Hepatocyte (in vitro differentiated cells): ENCODE measurements around the gene MIOX. TPM values are rescaled to one million over a fixed set of nuclear protein-coding genes. Genes with fewer than 3 reads are reported as not detected.

Experiments
- DNase-seq: peaks from one replicate; pipeline ENCODE4 v3.0.0-alpha.2; 2016; ENCODE audit warnings: low spot score
- H2AFZ ChIP-seq: fragments of 200-600 bp; sonication (generic); 2 replicates; pipeline ENCODE4 v1.6.0; 2016; ENCODE audit warnings: antibody characterized with exemption, mild to moderate bottlenecking
- H3K27ac ChIP-seq: fragments of 200-600 bp; sonication (generic); 2 replicates; pipeline ENCODE4 v1.5.1; 2016; ENCODE audit warnings: mild to moderate bottlenecking
- H3K27me3 ChIP-seq: fragments of 200-600 bp; sonication (generic); 2 replicates; pipeline ENCODE4 v1.6.1; 2016
- H3K36me3 ChIP-seq: fragments of 200-600 bp; sonication (generic); replicated peaks from 2 replicates; pipeline ENCODE4 v1.5.1; 2016; ENCODE audit warnings: low read depth; ENCODE audit not compliant: insufficient read depth
- H3K4me1 ChIP-seq: fragments of 200-600 bp; sonication (generic); 2 replicates; pipeline ENCODE4 v1.5.1; 2016; ENCODE audit warnings: mild to moderate bottlenecking, moderate library complexity; ENCODE audit not compliant: insufficient read depth
- H3K4me2 ChIP-seq: fragments of 200-600 bp; sonication (generic); 2 replicates; pipeline ENCODE4 v1.6.0; 2016
- H3K4me3 ChIP-seq: fragments of 200-600 bp; sonication (generic); 2 replicates; pipeline ENCODE4 v1.5.1; 2016; ENCODE audit warnings: mild to moderate bottlenecking
- H3K79me2 ChIP-seq: fragments of 200-600 bp; sonication (generic); 2 replicates; pipeline ENCODE4 v1.6.0; 2017; ENCODE audit warnings: mild to moderate bottlenecking
- H3K9me2 ChIP-seq: fragments of 200-600 bp; sonication (generic); replicated peaks from 2 replicates; pipeline ENCODE4 v1.6.0; 2017; ENCODE audit warnings: mild to moderate bottlenecking; ENCODE audit not compliant: insufficient read depth
- H3K9me3 ChIP-seq: fragments of 200-600 bp; sonication (generic); 2 replicates; pipeline ENCODE4 v1.5.1; 2016; ENCODE audit warnings: low read depth, mild to moderate bottlenecking
- H4K20me1 ChIP-seq: fragments of 200-600 bp; sonication (generic); 2 replicates; pipeline ENCODE4 v1.6.0; 2016; ENCODE audit warnings: mild to moderate bottlenecking; ENCODE audit not compliant: insufficient read depth, poor library complexity, severe bottlenecking
- EZH2 ChIP-seq: fragments of 200-600 bp; sonication (generic); IDR thresholded peaks from 2 replicates; pipeline ENCODE4 v1.6.1; 2016; ENCODE audit warnings: antibody characterized with exemption, mild to moderate bottlenecking, borderline replicate concordance
- EZH2phosphoT487 ChIP-seq: fragments of 200-600 bp; sonication (generic); IDR thresholded peaks from one replicate; pipeline ENCODE4 v1.6.1; 2018; ENCODE audit warnings: antibody characterized with exemption, mild to moderate bottlenecking, low read depth, moderate library complexity; ENCODE audit not compliant: unreplicated experiment, severe bottlenecking
- WGBS: methylation state at CpG from one replicate; pipeline ENCODE4 v1.1.6; 2016; ENCODE audit warnings: low lambda C conversion rate; ENCODE audit errors: missing lambda C conversion rate; 5-methylcytosine and 5-hydroxymethylcytosine counted together
- polyA plus RNA-seq: library from polyadenylated mRNA; unstranded; fragments of >200 nt; fragmentation: Nextera tagmentation; extraction: Ambion mirVana; gene quantifications from 2 replicates; pipeline ENCODE4 v1.2.1, GENCODE V29; 2016
- total RNA-seq: library from RNA; depleted of rRNA; stranded (reverse); fragments of >200 nt; gene quantifications from 2 replicates; pipeline ENCODE4 v1.2.3, GENCODE V29; 2014
- TF ChIP-seq, protein P1 (sequence below): fragments of 200-600 bp; sonication (generic); IDR thresholded peaks from 2 replicates; pipeline ENCODE4 v1.5.1; 2016; ENCODE audit warnings: antibody characterized with exemption, mild to moderate bottlenecking; ENCODE audit not compliant: poor library complexity

The MIOX gene
- total and polyA plus RNA-seq, 2 experiments from 2014 or later, result not detected

DNA sequence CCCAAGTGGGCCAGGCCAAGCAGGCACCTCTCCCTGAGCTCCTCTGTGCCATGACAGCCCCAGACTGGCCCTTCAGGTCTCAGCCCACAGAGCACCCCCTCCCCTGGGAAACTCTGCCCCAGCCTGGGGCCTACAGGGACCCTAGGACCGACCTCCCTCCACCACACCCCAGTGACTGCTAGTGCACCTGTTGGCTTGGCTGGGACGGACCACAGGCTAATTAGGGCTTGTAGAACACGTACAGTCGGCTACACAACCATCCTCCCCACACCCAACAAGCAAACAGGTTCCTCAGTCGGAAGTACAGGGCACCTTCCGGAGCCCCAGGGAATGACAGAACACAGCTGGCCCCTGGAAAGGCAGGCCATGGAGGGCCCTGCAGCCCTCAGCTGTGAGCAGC, 16.2 kb upstream of the MIOX start:
- no peaks in the 10 kb centered on the region for H3K36me3 ChIP-seq
- DNase-seq, result no peak
- H3K4me2 ChIP-seq, result peak overlapping the region; percentile 46
- no peaks in the 10 kb centered on the region for H3K27me3 ChIP-seq
- no peaks in the 10 kb centered on the region for H3K9me3 ChIP-seq
- H3K4me1 ChIP-seq, result peaks cover 42% of the 10 kb centered on the region
- peaks cover 65% of the 10 kb centered on the region for H4K20me1 ChIP-seq
- H3K4me3 ChIP-seq, result no peak overlapping the region
- TF ChIP-seq EZH2phosphoT487 (no peak), EZH2 (no peak)
- TF ChIP-seq, protein P1, sequence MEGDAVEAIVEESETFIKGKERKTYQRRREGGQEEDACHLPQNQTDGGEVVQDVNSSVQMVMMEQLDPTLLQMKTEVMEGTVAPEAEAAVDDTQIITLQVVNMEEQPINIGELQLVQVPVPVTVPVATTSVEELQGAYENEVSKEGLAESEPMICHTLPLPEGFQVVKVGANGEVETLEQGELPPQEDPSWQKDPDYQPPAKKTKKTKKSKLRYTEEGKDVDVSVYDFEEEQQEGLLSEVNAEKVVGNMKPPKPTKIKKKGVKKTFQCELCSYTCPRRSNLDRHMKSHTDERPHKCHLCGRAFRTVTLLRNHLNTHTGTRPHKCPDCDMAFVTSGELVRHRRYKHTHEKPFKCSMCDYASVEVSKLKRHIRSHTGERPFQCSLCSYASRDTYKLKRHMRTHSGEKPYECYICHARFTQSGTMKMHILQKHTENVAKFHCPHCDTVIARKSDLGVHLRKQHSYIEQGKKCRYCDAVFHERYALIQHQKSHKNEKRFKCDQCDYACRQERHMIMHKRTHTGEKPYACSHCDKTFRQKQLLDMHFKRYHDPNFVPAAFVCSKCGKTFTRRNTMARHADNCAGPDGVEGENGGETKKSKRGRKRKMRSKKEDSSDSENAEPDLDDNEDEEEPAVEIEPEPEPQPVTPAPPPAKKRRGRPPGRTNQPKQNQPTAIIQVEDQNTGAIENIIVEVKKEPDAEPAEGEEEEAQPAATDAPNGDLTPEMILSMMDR, result no peak
- peak overlapping the region; percentile 46 for H3K27ac ChIP-seq
- peaks cover 63% of the 10 kb centered on the region for H3K79me2 ChIP-seq
- no peaks in the 10 kb centered on the region for H3K9me2 ChIP-seq
- no peak overlapping the region for H2AFZ ChIP-seq
- 78% methylated on average over 6 of the region's 6 CpGs for whole genome bisulfite sequencing

DNA sequence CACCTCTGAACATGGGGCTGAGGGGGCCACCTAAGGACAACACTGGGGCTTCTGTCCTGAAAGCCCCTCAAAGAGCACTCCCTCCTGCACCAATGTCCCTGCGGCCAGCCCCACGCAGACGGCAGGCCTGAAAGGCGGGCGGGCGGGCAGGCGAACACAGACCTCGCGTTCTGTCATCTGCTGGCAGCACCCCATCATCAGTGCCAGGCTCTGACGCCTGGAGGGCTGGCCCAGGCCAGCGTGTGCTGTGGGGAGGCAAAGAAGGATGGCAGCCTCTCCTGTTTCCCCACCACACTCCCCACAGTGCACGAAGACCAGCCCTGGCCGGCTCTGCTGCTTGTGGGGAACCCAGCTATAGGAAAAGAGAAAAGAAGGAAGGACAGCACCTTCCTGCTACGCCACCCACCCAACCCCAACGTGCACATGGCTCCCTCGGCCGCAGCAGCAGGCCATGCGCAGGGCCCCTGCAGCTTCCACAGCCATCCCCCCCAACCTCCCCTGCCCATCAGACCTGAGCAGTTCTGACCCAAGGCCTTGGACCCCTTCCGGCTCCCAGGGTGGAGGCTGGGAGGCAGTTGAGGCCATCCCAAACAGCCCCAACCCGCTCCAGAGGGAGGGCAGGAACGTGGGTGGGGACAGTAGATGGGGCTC, 15.3 kb upstream of the MIOX start:
- Histone ChIP-seq H3K36me3 (no peaks in the 10 kb centered on the region), H3K4me2 (no peak overlapping the region), H3K9me2 (no peaks in the 10 kb centered on the region), H3K27me3 (no peaks in the 10 kb centered on the region), H4K20me1 (peaks cover 65% of the 10 kb centered on the region), H3K9me3 (no peaks in the 10 kb centered on the region), H3K4me1 (peaks cover 42% of the 10 kb centered on the region), H3K4me3 (no peak overlapping the region), H3K27ac (no peak overlapping the region), H2AFZ (no peak overlapping the region), H3K79me2 (peaks cover 63% of the 10 kb centered on the region)
- TF ChIP-seq, protein P1, result no peak
- TF ChIP-seq EZH2phosphoT487 (no peak), EZH2 (no peak)
- WGBS, result 92% methylated on average over 21 of the region's 21 CpGs
- DNase-seq, result no peak

DNA sequence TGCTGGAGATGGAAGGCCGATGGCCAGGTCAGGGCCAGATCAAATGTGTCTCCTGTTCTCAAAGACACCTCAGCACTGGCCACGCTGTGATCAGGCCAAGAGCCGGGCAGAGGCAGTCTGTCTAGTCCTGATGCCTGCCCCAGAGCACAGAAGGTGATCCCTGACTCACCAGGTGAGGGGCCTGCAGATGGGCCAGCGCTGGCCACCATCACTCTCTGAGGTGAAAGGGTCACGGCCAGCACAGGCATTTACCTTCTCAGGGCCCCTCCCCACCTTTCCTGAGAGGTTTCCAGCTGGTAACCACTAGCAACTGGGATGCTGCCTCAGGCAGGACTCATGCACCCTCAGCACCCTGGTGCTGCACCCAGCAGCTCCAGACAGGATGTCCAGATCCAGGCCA, 14.7 kb upstream of the MIOX start:
- peaks cover 63% of the 10 kb centered on the region for H3K79me2 ChIP-seq
- H4K20me1 ChIP-seq, result peaks cover 65% of the 10 kb centered on the region
- H3K27me3 ChIP-seq, result no peaks in the 10 kb centered on the region
- no peaks in the 10 kb centered on the region for H3K9me2 ChIP-seq
- peaks cover 42% of the 10 kb centered on the region for H3K4me1 ChIP-seq
- DNase-seq, result no peak
- H3K4me2 ChIP-seq, result no peak overlapping the region
- no peaks in the 10 kb centered on the region for H3K9me3 ChIP-seq
- H3K27ac ChIP-seq, result no peak overlapping the region
- TF ChIP-seq EZH2phosphoT487 (no peak), EZH2 (no peak)
- TF ChIP-seq, protein P1, result no peak
- no peak overlapping the region for H2AFZ ChIP-seq
- no peak overlapping the region for H3K4me3 ChIP-seq
- H3K36me3 ChIP-seq, result no peaks in the 10 kb centered on the region
- 68% methylated on average over 5 of the region's 5 CpGs for WGBS
